ENCODE results near the gene METTL6.

The METTL6 gene

DNA sequence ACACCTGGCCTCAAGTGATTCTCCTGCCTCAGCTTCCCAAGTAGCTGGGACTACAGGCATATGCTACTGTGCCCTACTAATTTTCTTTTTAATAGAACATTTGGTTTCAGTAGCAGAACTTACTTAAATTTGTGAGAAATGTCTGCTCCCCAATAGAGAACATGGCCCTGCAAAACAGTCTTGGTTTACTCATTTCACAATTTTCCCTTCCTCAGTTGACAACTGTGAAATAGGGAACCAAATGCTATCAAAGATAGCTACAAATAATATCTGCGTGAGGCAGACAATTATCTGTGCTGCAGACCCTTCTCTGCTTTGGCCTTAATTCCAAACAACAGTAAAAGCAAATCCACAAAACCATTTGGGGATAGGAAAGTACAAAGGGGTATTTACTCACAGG is 22.6 kb downstream of the METTL6 start:
- Histone ChIP-seq H3K4me3 (ENCODE audit: low read depth, low read length) (no peak overlapping the region), H3K27me3 (ENCODE audit: insufficient read depth, low read length) (no peaks in the 10 kb centered on the region), H4K8ac (ENCODE audit: low read depth, low read length) (no peak overlapping the region), H3K36me3 (ENCODE audit: control insufficient read depth in 1 of 2, insufficient read depth in 2 of 2, low read length in 2 of 2) (no peaks in the 10 kb centered on the region), H3K27ac (ENCODE audit: low read depth, low read length) (no peak overlapping the region), H4K12ac (ENCODE audit: low read depth, low read length) (no peak overlapping the region), H2BK12ac (ENCODE audit: low read length) (no peak overlapping the region), H3K9me3 (ENCODE audit: insufficient read depth, low read depth, low read length) (no peaks in the 10 kb centered on the region), H3K4me2 (ENCODE audit: low read length) (no peak overlapping the region), H3K23ac (ENCODE audit: low read length) (no peak overlapping the region), H3K18ac (ENCODE audit: low read length) (no peak overlapping the region), H3K79me2 (ENCODE audit: control insufficient read depth, insufficient read depth, low read length, poor library complexity) (peaks cover 2% of the 10 kb centered on the region), H3K79me1 (ENCODE audit: low read length) (peaks cover 11% of the 10 kb centered on the region), H3K4ac (ENCODE audit: low read depth, low read length) (no peak overlapping the region), H2BK120ac (ENCODE audit: insufficient read depth, low read length, poor library complexity) (no peak overlapping the region), H2BK5ac (ENCODE audit: low read depth, low read length, poor library complexity) (no peak overlapping the region), H2AFZ (ENCODE audit: insufficient read depth, low read length, poor library complexity) (no peak overlapping the region), H2AK5ac (ENCODE audit: low read length) (no peak overlapping the region), H3K4me1 (ENCODE audit: control insufficient read depth in 1 of 2, insufficient read depth in 2 of 2, low read length in 2 of 2) (peaks cover 7 to 13% of the 10 kb centered on the region in 2 experiments), H3K14ac (ENCODE audit: low read length) (no peak overlapping the region), H4K91ac (ENCODE audit: low read depth, low read length) (no peak overlapping the region), H3K9ac (ENCODE audit: low read length) (no peak overlapping the region)
- no peak for DNase-seq
- WGBS (ENCODE audit: extremely low coverage, insufficient coverage, insufficient read length), result no CpG with 5 or more reads among the region's 1 CpG

DNA sequence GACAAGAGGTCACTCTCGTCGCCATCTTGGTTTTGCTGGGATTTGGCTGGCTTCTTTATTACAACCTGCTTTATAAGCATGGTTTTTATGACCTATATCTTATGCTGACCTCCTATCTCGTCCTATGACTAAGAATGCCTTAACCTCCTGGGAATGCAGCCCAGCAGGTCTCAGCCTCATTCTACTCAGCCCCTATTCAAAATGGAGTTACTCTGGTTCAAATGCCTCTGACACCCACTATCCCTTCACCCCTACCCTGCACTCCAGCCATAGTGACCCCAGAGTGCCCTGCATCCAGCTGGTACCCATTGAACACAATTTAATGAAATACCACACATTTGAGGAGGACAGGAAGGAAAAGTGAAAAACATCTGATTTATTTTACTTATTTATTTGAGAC is 23.4 kb downstream of the METTL6 start:
- no peak overlapping the region for H3K4me3 ChIP-seq (ENCODE audit: low read depth, low read length)
- no peaks in the 10 kb centered on the region for H3K36me3 ChIP-seq (ENCODE audit: control insufficient read depth in 1 of 2, insufficient read depth in 2 of 2, low read length in 2 of 2)
- H4K91ac ChIP-seq (ENCODE audit: low read depth, low read length), result peak overlapping the region; percentile 59
- no peak overlapping the region for H3K9ac ChIP-seq (ENCODE audit: low read length)
- no peaks in the 10 kb centered on the region for H3K27me3 ChIP-seq (ENCODE audit: insufficient read depth, low read length)
- H2BK5ac ChIP-seq (ENCODE audit: low read depth, low read length, poor library complexity), result no peak overlapping the region
- no peak overlapping the region for H3K4ac ChIP-seq (ENCODE audit: low read depth, low read length)
- H3K14ac ChIP-seq (ENCODE audit: low read length), result no peak overlapping the region
- H3K79me2 ChIP-seq (ENCODE audit: control insufficient read depth, insufficient read depth, low read length, poor library complexity), result no peaks in the 10 kb centered on the region
- H2AK5ac ChIP-seq (ENCODE audit: low read length), result no peak overlapping the region
- WGBS (ENCODE audit: extremely low coverage, insufficient coverage, insufficient read length), result no CpG with 5 or more reads among the region's 3 CpGs
- peak overlapping the region; percentile 48 for H4K8ac ChIP-seq (ENCODE audit: low read depth, low read length)
- no peak overlapping the region for H2AFZ ChIP-seq (ENCODE audit: insufficient read depth, low read length, poor library complexity)
- H3K27ac ChIP-seq (ENCODE audit: low read depth, low read length), result no peak overlapping the region
- peaks cover 5 to 7% of the 10 kb centered on the region in 2 experiments for H3K4me1 ChIP-seq (ENCODE audit: control insufficient read depth in 1 of 2, insufficient read depth in 2 of 2, low read length in 2 of 2)
- DNase-seq, result peak; percentile 52 to 66
- no peak overlapping the region for H2BK12ac ChIP-seq (ENCODE audit: low read length)
- H3K79me1 ChIP-seq (ENCODE audit: low read length), result peaks cover 6% of the 10 kb centered on the region
- H3K23ac ChIP-seq (ENCODE audit: low read length), result no peak overlapping the region
- no peak overlapping the region for H3K4me2 ChIP-seq (ENCODE audit: low read length)
- no peak overlapping the region for H3K18ac ChIP-seq (ENCODE audit: low read length)
- no peak overlapping the region for H2BK120ac ChIP-seq (ENCODE audit: insufficient read depth, low read length, poor library complexity)
- H3K9me3 ChIP-seq (ENCODE audit: insufficient read depth, low read depth, low read length), result no peaks in the 10 kb centered on the region
- no peak overlapping the region for H4K12ac ChIP-seq (ENCODE audit: low read depth, low read length)

DNA sequence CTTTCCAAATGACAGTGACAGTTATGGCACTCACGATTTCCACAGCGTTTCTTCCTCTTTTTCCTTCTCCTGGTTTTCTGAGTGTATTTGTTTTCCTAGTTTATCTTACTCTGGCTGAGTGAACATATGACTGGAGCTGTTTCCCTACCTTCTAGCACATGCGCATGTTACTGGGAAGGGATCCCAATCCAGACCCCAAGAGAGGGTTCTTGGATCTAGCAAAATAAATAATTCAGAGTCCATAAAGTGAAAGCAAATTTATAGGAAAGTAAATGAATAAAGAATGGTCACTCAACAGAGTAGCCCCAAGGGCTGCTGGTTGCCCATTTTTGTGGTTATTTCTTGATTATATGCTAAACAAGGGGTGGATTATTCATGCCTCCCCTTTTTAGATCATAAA is 23.8 kb downstream of the METTL6 start:
- no peak for DNase-seq
- H2BK12ac ChIP-seq (ENCODE audit: low read length), result no peak overlapping the region
- no peak overlapping the region for H4K12ac ChIP-seq (ENCODE audit: low read depth, low read length)
- WGBS (ENCODE audit: extremely low coverage, insufficient coverage, insufficient read length), result no CpG with 5 or more reads among the region's 3 CpGs
- H2BK120ac ChIP-seq (ENCODE audit: insufficient read depth, low read length, poor library complexity), result no peak overlapping the region
- H3K4me2 ChIP-seq (ENCODE audit: low read length), result no peak overlapping the region
- H3K4ac ChIP-seq (ENCODE audit: low read depth, low read length), result no peak overlapping the region
- no peak overlapping the region for H3K14ac ChIP-seq (ENCODE audit: low read length)
- no peak overlapping the region for H2BK5ac ChIP-seq (ENCODE audit: low read depth, low read length, poor library complexity)
- H3K79me1 ChIP-seq (ENCODE audit: low read length), result peaks cover 3% of the 10 kb centered on the region
- H4K91ac ChIP-seq (ENCODE audit: low read depth, low read length), result peak overlapping the region; percentile 59
- H3K27ac ChIP-seq (ENCODE audit: low read depth, low read length), result no peak overlapping the region
- no peak overlapping the region for H3K18ac ChIP-seq (ENCODE audit: low read length)
- no peak overlapping the region for H3K23ac ChIP-seq (ENCODE audit: low read length)
- H3K4me1 ChIP-seq (ENCODE audit: control insufficient read depth in 1 of 2, insufficient read depth in 2 of 2, low read length in 2 of 2), result peaks cover 4 to 5% of the 10 kb centered on the region in 2 experiments
- H3K79me2 ChIP-seq (ENCODE audit: control insufficient read depth, insufficient read depth, low read length, poor library complexity), result no peaks in the 10 kb centered on the region
- no peaks in the 10 kb centered on the region for H3K36me3 ChIP-seq (ENCODE audit: control insufficient read depth in 1 of 2, insufficient read depth in 2 of 2, low read length in 2 of 2)
- no peak overlapping the region for H3K4me3 ChIP-seq (ENCODE audit: low read depth, low read length)
- no peak overlapping the region for H2AFZ ChIP-seq (ENCODE audit: insufficient read depth, low read length, poor library complexity)
- H2AK5ac ChIP-seq (ENCODE audit: low read length), result no peak overlapping the region
- no peaks in the 10 kb centered on the region for H3K27me3 ChIP-seq (ENCODE audit: insufficient read depth, low read length)
- H3K9me3 ChIP-seq (ENCODE audit: insufficient read depth, low read depth, low read length), result peaks cover 1% of the 10 kb centered on the region
- H4K8ac ChIP-seq (ENCODE audit: low read depth, low read length), result no peak overlapping the region
- no peak overlapping the region for H3K9ac ChIP-seq (ENCODE audit: low read length)

DNA sequence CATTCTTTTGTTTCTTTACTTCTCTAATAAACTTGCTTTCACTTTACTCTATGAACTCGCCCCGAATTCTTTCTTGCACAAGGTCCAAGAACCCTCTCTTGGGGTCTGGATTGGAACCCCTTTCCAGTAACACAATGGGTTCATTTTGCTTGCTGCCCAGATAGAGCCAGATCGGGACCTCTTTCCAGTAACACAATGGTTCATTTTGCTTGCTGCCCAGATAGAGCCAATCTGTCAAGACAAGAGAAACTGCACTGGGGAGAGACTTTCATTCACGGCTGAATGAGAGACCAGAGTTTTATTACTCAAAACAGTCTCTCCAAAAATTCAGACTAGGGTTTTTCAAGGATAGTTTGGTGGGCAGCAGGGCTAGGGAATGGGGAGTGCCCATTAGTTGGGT is 25.4 kb downstream of the METTL6 start:
- peaks cover 4 to 5% of the 10 kb centered on the region in 2 experiments for H3K4me1 ChIP-seq (ENCODE audit: control insufficient read depth in 1 of 2, insufficient read depth in 2 of 2, low read length in 2 of 2)
- H3K79me1 ChIP-seq (ENCODE audit: low read length), result peaks cover 1% of the 10 kb centered on the region
- no peak overlapping the region for H2AFZ ChIP-seq (ENCODE audit: insufficient read depth, low read length, poor library complexity)
- H2AK5ac ChIP-seq (ENCODE audit: low read length), result no peak overlapping the region
- H3K4me3 ChIP-seq (ENCODE audit: low read depth, low read length), result no peak overlapping the region
- H4K91ac ChIP-seq (ENCODE audit: low read depth, low read length), result no peak overlapping the region
- no peak overlapping the region for H3K4ac ChIP-seq (ENCODE audit: low read depth, low read length)
- no peaks in the 10 kb centered on the region for H3K79me2 ChIP-seq (ENCODE audit: control insufficient read depth, insufficient read depth, low read length, poor library complexity)
- no CpG with 5 or more reads among the region's 4 CpGs for WGBS (ENCODE audit: extremely low coverage, insufficient coverage, insufficient read length)
- no peak overlapping the region for H4K12ac ChIP-seq (ENCODE audit: low read depth, low read length)
- no peak overlapping the region for H3K4me2 ChIP-seq (ENCODE audit: low read length)
- H3K23ac ChIP-seq (ENCODE audit: low read length), result no peak overlapping the region
- H3K9me3 ChIP-seq (ENCODE audit: insufficient read depth, low read depth, low read length), result peaks cover 9% of the 10 kb centered on the region
- no peak overlapping the region for H3K9ac ChIP-seq (ENCODE audit: low read length)
- no peak for DNase-seq
- H3K36me3 ChIP-seq (ENCODE audit: control insufficient read depth in 1 of 2, insufficient read depth in 2 of 2, low read length in 2 of 2), result peaks cover 0 to 5% of the 10 kb centered on the region in 2 experiments
- no peak overlapping the region for H3K14ac ChIP-seq (ENCODE audit: low read length)
- H3K27me3 ChIP-seq (ENCODE audit: insufficient read depth, low read length), result no peaks in the 10 kb centered on the region
- no peak overlapping the region for H2BK12ac ChIP-seq (ENCODE audit: low read length)
- H2BK5ac ChIP-seq (ENCODE audit: low read depth, low read length, poor library complexity), result no peak overlapping the region
- no peak overlapping the region for H4K8ac ChIP-seq (ENCODE audit: low read depth, low read length)
- H3K18ac ChIP-seq (ENCODE audit: low read length), result no peak overlapping the region
- no peak overlapping the region for H3K27ac ChIP-seq (ENCODE audit: low read depth, low read length)
- no peak overlapping the region for H2BK120ac ChIP-seq (ENCODE audit: insufficient read depth, low read length, poor library complexity)

Measured in trophoblast cell (in vitro differentiated cells and primary cell).